Breast epithelium (tissue), 4 donors: Measurements from ENCODE around the gene RPS26. TPM values are rescaled to one million over a fixed set of nuclear protein-coding genes. Genes with fewer than 3 reads are reported as not detected.

Source experiments
- DNase-seq, 2 donors: peaks; one replicate each; pipeline ENCODE4 v3.0.0-alpha.2; 2019; ENCODE audit warnings: low spot score in 2 of 2
- H3K27ac ChIP-seq, 2 donors: fragments of 200-600 bp; sonication (generic) in 1 of 2; one replicate each; pipeline ENCODE4 v1.5.1; 2016 to 2019; ENCODE audit warnings: mild to moderate bottlenecking in 1 of 2
- H3K27me3 ChIP-seq, 2 donors: fragments of 200-600 bp; sonication (generic) in 1 of 2; one replicate each; pipeline versions ENCODE4 v1.5.1 to v1.6.0; 2017 to 2019; ENCODE audit warnings: control low read depth in 1 of 2, mild to moderate bottlenecking in 1 of 2
- H3K36me3 ChIP-seq: fragments of 200-600 bp; one replicate; pipeline ENCODE4 v1.5.1; 2019
- H3K4me1 ChIP-seq, 2 donors: fragments of 200-600 bp; sonication (generic); one replicate each; pipeline ENCODE4 v1.5.1; 2016 to 2019; ENCODE audit warnings: control low read depth in 1 of 2
- H3K4me3 ChIP-seq, 3 donors: fragments of 200-600 bp; sonication (generic); 1 replicate in 2 of 3; 2 replicates in 1 of 3; pipeline ENCODE4 v1.5.1; 2016 to 2019; ENCODE audit warnings: mild to moderate bottlenecking in 3 of 3, moderate library complexity in 2 of 3
- H3K9me3 ChIP-seq, 2 donors: fragments of 200-600 bp; sonication (generic) in 1 of 2; one replicate each; pipeline ENCODE4 v1.5.1; 2016 to 2019; ENCODE audit warnings: control low read depth in 1 of 2
- POLR2A ChIP-seq: fragments of 450-650 bp; IDR thresholded peaks from one replicate; pipeline ENCODE4 v1.6.1; 2016; ENCODE audit warnings: antibody characterized with exemption, mild to moderate bottlenecking, moderate library complexity
- POLR2AphosphoS5 ChIP-seq, 3 donors: sonication (generic); formaldehyde crosslinking; IDR thresholded peaks; one replicate each; pipeline ENCODE4 v1.6.1; 2017; ENCODE audit warnings: antibody characterized with exemption in 3 of 3
- intact Hi-C: fragments of 100-400 bp; cut with DNase I; formaldehyde crosslinking; loops from one replicate; pipeline ENCODE4 v1.15.1; 2023; ENCODE audit warnings: low total_unique reads
- total RNA-seq, 3 donors: library from RNA; depleted of rRNA; stranded (reverse); fragments of >200 nt; gene quantifications; one replicate each; pipeline ENCODE4 v1.1.0, GENCODE V29; 2016
- TF ChIP-seq, protein P1 (sequence below), 3 donors: fragments of 450-650 bp; IDR thresholded peaks; one replicate each; pipeline ENCODE4 v1.5.1; 2016 to 2017; ENCODE audit warnings: antibody characterized with exemption in 3 of 3, mild to moderate bottlenecking in 3 of 3, moderate library complexity in 3 of 3

RPS26 gene
- total RNA-seq, 3 donors from 2014 or later = 557 to 1,840 (median 572) TPM

DNA sequence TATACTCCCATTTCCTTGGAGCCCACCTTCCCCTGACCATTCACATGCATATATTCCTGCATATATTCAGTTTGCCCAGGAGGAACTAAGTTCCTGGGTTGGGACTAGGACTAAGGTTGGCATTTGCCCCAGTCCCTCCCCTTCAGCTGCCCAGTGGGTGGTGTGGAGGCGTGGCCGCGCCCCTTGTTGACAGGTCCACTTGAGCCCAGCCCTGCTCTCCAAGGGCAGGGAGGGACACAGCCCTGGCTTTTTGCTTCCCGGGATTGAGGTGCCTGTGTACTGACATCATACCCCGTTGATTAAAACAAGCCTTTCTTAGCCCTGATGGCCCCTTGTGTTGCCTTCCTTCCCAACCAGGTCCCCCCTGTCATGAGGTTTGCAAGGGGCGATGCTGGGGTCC is 45.5 kb downstream of the RPS26 start:
- H3K27ac ChIP-seq = peak overlapping the region; percentile 57 to 71
- no peaks in the 10 kb centered on the region for H3K9me3 ChIP-seq
- H3K36me3 ChIP-seq = no peaks in the 10 kb centered on the region
- H3K4me1 ChIP-seq = peaks cover 0 to 9% of the 10 kb centered on the region in 2 donors
- no peak overlapping the region for H3K4me3 ChIP-seq
- TF ChIP-seq, protein P1, sequence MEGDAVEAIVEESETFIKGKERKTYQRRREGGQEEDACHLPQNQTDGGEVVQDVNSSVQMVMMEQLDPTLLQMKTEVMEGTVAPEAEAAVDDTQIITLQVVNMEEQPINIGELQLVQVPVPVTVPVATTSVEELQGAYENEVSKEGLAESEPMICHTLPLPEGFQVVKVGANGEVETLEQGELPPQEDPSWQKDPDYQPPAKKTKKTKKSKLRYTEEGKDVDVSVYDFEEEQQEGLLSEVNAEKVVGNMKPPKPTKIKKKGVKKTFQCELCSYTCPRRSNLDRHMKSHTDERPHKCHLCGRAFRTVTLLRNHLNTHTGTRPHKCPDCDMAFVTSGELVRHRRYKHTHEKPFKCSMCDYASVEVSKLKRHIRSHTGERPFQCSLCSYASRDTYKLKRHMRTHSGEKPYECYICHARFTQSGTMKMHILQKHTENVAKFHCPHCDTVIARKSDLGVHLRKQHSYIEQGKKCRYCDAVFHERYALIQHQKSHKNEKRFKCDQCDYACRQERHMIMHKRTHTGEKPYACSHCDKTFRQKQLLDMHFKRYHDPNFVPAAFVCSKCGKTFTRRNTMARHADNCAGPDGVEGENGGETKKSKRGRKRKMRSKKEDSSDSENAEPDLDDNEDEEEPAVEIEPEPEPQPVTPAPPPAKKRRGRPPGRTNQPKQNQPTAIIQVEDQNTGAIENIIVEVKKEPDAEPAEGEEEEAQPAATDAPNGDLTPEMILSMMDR (IDR thresholded peaks at IDR 0.05) = no peak
- no peak for TF ChIP-seq POLR2AphosphoS5 (IDR thresholded peaks at IDR 0.05)
- TF ChIP-seq POLR2A = no peak
- peak; percentile 64 to 91 for DNase-seq
- no peaks in the 10 kb centered on the region for H3K27me3 ChIP-seq
- intact Hi-C loops = no loop called here

Other genes with a start within 250 kb of the RPS26 start
- gene SARNP, start 224.2 kb upstream of the RPS26 start, total RNA-seq = 10 to 100 TPM; 54.7 to 64.3 (median 55.3) TPM
- 10 to 100 TPM; 13.1 to 28.5 (median 21.0) TPM for gene ORMDL2, start 223.9 kb upstream of the RPS26 start, total RNA-seq
- 10 to 100 TPM; 31.0 to 46.2 (median 36.1) TPM for gene DNAJC14, start 212.3 kb upstream of the RPS26 start, total RNA-seq
- gene MMP19, start 199.0 kb upstream of the RPS26 start, total RNA-seq = 10 to 100 TPM; 21.9 to 50.6 (median 47.9) TPM
- gene PYM1, start 114.0 kb upstream of the RPS26 start, total RNA-seq = 10 to 100 TPM; 25.9 to 38.1 (median 33.0) TPM
- gene DGKA, start 110.8 kb upstream of the RPS26 start, total RNA-seq = 10 to 100 TPM; 25.1 to 50.5 (median 44.2) TPM
- 10 to 100 TPM in 1 of 3 donors, 1 to 10 TPM in 2; 4.7 to 18.7 (median 7.4) TPM for gene PMEL, start 75.9 kb upstream of the RPS26 start, total RNA-seq
- 10 to 100 TPM in 2 of 3 donors, 1 to 10 TPM in 1; 8.2 to 27.2 (median 27.1) TPM for gene CDK2, start 75.1 kb upstream of the RPS26 start, total RNA-seq
- 10 to 100 TPM; 74.9 to 98.8 (median 75.7) TPM for gene RAB5B, start 67.8 kb upstream of the RPS26 start, total RNA-seq
- gene SUOX, start 44.6 kb upstream of the RPS26 start, total RNA-seq = 10 to 100 TPM; 24.6 to 30.2 (median 29.9) TPM
- 1 to 10 TPM; 2.9 to 4.6 (median 4.2) TPM for gene IKZF4, start 20.9 kb upstream of the RPS26 start, total RNA-seq
- 100 to 1,000 TPM in 2 of 3 donors, under 1 TPM in 1; 0.48 to 187 (median 119) TPM for gene ERBB3, start 38.2 kb downstream of the RPS26 start, total RNA-seq
- 100 to 1,000 TPM in 2 of 3 donors, 10 to 100 TPM in 1; 94.4 to 134 (median 116) TPM for gene PA2G4, start 62.6 kb downstream of the RPS26 start, total RNA-seq
- 1,000 to 10,000 TPM; 3,675 to 5,580 (median 4,429) TPM for gene RPL41, start 74.7 kb downstream of the RPS26 start, total RNA-seq
- 1 to 10 TPM; 3.6 to 4.8 (median 4.7) TPM for gene ZC3H10, start 76.3 kb downstream of the RPS26 start, total RNA-seq
- 100 to 1,000 TPM; 132 to 243 (median 146) TPM for gene ESYT1, start 86.3 kb downstream of the RPS26 start, total RNA-seq
- 10 to 100 TPM; 29.6 to 52.8 (median 43.2) TPM for gene MYL6B, start 110.7 kb downstream of the RPS26 start, total RNA-seq
- 1,000 to 10,000 TPM; 1,725 to 2,481 (median 1,981) TPM for gene MYL6, start 116.4 kb downstream of the RPS26 start, total RNA-seq
- 100 to 1,000 TPM; 105 to 114 (median 106) TPM for gene SMARCC2, start 147.6 kb downstream of the RPS26 start, total RNA-seq
- 10 to 100 TPM; 64.4 to 86.6 (median 81.3) TPM for gene RNF41, start 180.0 kb downstream of the RPS26 start, total RNA-seq
- 10 to 100 TPM; 24.7 to 31.2 (median 27.5) TPM for gene NABP2, start 182.4 kb downstream of the RPS26 start, total RNA-seq
- gene SLC39A5, start 188.1 kb downstream of the RPS26 start, total RNA-seq = under 1 TPM in 1 of 3 donors, not detected in 2; 0.98 TPM
- 10 to 100 TPM; 12.8 to 18.4 (median 14.9) TPM for gene ANKRD52, start 216.5 kb downstream of the RPS26 start, total RNA-seq
- 10 to 100 TPM; 18.7 to 23.7 (median 18.7) TPM for gene COQ10A, start 225.0 kb downstream of the RPS26 start, total RNA-seq